Measurements from ENCODE around the gene RADIL.

- TF ChIP-seq FOXM1 (IDR thresholded peaks at IDR 0.05; ENCODE audit: borderline replicate concordance): no peak
- TF ChIP-seq FOXK2 (IDR thresholded peaks at IDR 0.05): no peak
- TF ChIP-seq NFRKB (IDR thresholded peaks at IDR 0.05): no peak
- TF ChIP-seq FOXA1 (IDR thresholded peaks at IDR 0.05): no peak
- no peak for TF ChIP-seq SP1 (IDR thresholded peaks at IDR 0.05)
- TF ChIP-seq HDGF (IDR thresholded peaks at IDR 0.05; ENCODE audit: borderline replicate concordance): no peak
- no peak for TF ChIP-seq ELF4 (IDR thresholded peaks at IDR 0.05)
- no peak for TF ChIP-seq ARNT (IDR thresholded peaks at IDR 0.05)
- TF ChIP-seq LEF1 (IDR thresholded peaks at IDR 0.05; ENCODE audit: borderline replicate concordance): no peak
- TF ChIP-seq ZNF384 (IDR thresholded peaks at IDR 0.05): no peak
Measured at GRCh38 chr7:4828720-4829383, 54.7 kb downstream of the RADIL start.

Measured in HEK293T (cell line).